Glutamatergic neuron (in vitro differentiated cells): ENCODE data around the gene PAK5. TPM values are rescaled to one million over a fixed set of nuclear protein-coding genes. Genes with fewer than 3 reads are reported as not detected.
A peak's percentile ranks its signal among the peaks of the same experiment; 100 is the strongest.

Experiments used
- DNase-seq: peaks from one replicate; pipeline ENCODE4 v3.0.0; 2022
- H3K27ac Mint-ChIP-seq: one replicate; pipeline ENCODE4 v1.8.0; 2020; ENCODE audit warnings: mild to moderate bottlenecking, mixed read lengths, inconsistent platforms; ENCODE audit not compliant: unreplicated experiment
- H3K27me3 Mint-ChIP-seq: one replicate; pipeline ENCODE4 v1.8.0; 2020; ENCODE audit warnings: mild to moderate bottlenecking, moderate library complexity, mixed read lengths, inconsistent platforms; ENCODE audit not compliant: unreplicated experiment
- H3K36me3 Mint-ChIP-seq: one replicate; pipeline ENCODE4 v1.8.0; 2020; ENCODE audit warnings: mild to moderate bottlenecking, mixed read lengths, inconsistent platforms; ENCODE audit not compliant: unreplicated experiment
- H3K4me1 Mint-ChIP-seq: one replicate; pipeline ENCODE4 v1.8.0; 2020; ENCODE audit warnings: mild to moderate bottlenecking, low read depth, mixed read lengths, inconsistent platforms; ENCODE audit not compliant: unreplicated experiment
- H3K4me3 Mint-ChIP-seq: one replicate; pipeline ENCODE4 v1.8.0; 2020; ENCODE audit warnings: mild to moderate bottlenecking, mixed read lengths, inconsistent platforms; ENCODE audit not compliant: unreplicated experiment
- H3K9me3 Mint-ChIP-seq: one replicate; pipeline ENCODE4 v1.8.0; 2020; ENCODE audit warnings: mild to moderate bottlenecking, moderate library complexity, mixed read lengths, inconsistent platforms; ENCODE audit not compliant: unreplicated experiment
- total RNA-seq: library from RNA; stranded (reverse); fragmentation: NEBNext Ultra II Directional; extraction: Animal tissue kit (Norgen Biotek cat#: 25700); gene quantifications from one replicate; pipeline ENCODE4 v1.2.1, GENCODE V29; 2021; ENCODE audit not compliant: unreplicated experiment
- TF ChIP-seq, protein P1 (sequence below): fragments of 200-600 bp; sonication (generic); IDR thresholded peaks from one replicate; pipeline ENCODE4 v1.5.0; 2021; ENCODE audit not compliant: partially characterized antibody, unreplicated experiment

The PAK5 gene
- total RNA-seq, 1 donor from 2014 or later, result 6.8 TPM

GRCh38 chr20:9508696-9509178 is 330.1 kb downstream of the PAK5 start:
- Mint-ChIP-seq H3K27me3 (peaks cover 10% of the 10 kb centered on the region), H3K27ac (no peak overlapping the region), H3K4me1 (peaks cover 3% of the 10 kb centered on the region), H3K9me3 (peaks cover 5% of the 10 kb centered on the region), H3K36me3 (no peaks in the 10 kb centered on the region), H3K4me3 (no peak overlapping the region)
- TF ChIP-seq, protein P1, sequence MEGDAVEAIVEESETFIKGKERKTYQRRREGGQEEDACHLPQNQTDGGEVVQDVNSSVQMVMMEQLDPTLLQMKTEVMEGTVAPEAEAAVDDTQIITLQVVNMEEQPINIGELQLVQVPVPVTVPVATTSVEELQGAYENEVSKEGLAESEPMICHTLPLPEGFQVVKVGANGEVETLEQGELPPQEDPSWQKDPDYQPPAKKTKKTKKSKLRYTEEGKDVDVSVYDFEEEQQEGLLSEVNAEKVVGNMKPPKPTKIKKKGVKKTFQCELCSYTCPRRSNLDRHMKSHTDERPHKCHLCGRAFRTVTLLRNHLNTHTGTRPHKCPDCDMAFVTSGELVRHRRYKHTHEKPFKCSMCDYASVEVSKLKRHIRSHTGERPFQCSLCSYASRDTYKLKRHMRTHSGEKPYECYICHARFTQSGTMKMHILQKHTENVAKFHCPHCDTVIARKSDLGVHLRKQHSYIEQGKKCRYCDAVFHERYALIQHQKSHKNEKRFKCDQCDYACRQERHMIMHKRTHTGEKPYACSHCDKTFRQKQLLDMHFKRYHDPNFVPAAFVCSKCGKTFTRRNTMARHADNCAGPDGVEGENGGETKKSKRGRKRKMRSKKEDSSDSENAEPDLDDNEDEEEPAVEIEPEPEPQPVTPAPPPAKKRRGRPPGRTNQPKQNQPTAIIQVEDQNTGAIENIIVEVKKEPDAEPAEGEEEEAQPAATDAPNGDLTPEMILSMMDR, result no peak
- peak; percentile 24 for DNase-seq

DNA sequence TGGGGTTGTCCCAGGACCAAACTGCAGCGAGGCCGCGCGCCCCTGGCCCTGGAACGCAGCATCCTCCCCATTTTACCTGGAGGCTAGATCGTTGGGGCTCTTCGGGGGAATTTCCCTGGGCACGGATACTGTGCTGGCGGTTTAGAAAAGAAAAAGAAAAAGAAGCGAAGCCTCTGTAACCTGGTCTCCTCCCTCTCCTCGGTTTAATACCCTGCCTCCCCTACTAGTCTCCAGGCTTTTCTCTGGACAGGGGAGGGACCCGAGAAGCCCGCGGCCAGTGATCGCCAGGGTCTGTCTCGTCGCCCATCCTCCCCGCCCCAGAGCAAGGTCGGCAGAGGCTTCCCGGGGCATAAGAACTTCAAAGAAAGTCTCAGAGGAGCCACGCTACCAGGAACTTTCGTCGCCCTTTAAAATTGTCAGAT is 330.6 kb downstream of the PAK5 start:
- H3K27me3 Mint-ChIP-seq, result peaks cover 10% of the 10 kb centered on the region
- DNase-seq, result peak; percentile 25
- no peak overlapping the region for H3K27ac Mint-ChIP-seq
- H3K36me3 Mint-ChIP-seq, result no peaks in the 10 kb centered on the region
- H3K4me1 Mint-ChIP-seq, result peaks cover 3% of the 10 kb centered on the region
- peak overlapping the region; percentile 65 for H3K4me3 Mint-ChIP-seq
- TF ChIP-seq, protein P1, result no peak
- H3K9me3 Mint-ChIP-seq, result peaks cover 5% of the 10 kb centered on the region

- Mint-ChIP-seq H3K27ac (no peak overlapping the region), H3K36me3 (no peaks in the 10 kb centered on the region), H3K4me1 (peaks cover 3% of the 10 kb centered on the region), H3K4me3 (peak overlapping the region; percentile 38), H3K9me3 (peaks cover 5% of the 10 kb centered on the region), H3K27me3 (peaks cover 10% of the 10 kb centered on the region)
- DNase-seq, result peak; percentile 28
- TF ChIP-seq, protein P1, result no peak
These were observed 331.2 kb downstream of the PAK5 start for GRCh38 chr20:9507544-9508239.

- peak; percentile 76 for DNase-seq
- Mint-ChIP-seq H3K4me1 (peaks cover 3% of the 10 kb centered on the region), H3K9me3 (peaks cover 5% of the 10 kb centered on the region), H3K4me3 (peak overlapping the region; percentile 65), H3K27me3 (peaks cover 10% of the 10 kb centered on the region), H3K36me3 (no peaks in the 10 kb centered on the region), H3K27ac (no peak overlapping the region)
- TF ChIP-seq, protein P1, result no peak
These were observed 331.9 kb downstream of the PAK5 start for GRCh38 chr20:9506964-9507369.

DNA sequence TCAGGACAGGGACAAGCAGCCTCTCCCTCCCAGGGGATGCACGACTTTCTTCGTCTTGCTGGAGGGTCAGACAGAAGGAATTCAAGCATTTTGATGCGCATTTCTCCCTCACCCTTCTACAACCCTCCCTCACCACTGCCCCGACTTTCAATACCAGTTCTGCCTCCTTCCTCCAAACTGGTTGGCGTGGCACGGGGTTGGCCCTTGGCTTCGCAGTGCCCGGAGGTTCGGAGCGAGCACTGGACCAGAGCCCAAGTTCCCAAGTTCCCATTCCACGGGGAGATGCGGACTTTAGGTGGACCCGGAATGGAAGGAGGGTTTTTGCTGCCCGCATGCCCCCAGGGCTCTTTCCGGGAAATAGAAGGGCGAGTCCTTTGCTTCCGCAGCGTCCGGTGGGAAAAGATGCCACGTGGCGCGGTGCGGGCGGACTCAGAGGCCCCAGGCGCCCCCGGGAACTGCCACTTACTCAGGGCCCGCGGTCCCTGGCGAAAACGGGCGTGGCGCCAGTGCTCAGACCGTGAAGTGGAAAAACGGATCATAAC is 332.5 kb downstream of the PAK5 start:
- Mint-ChIP-seq H3K27ac (no peak overlapping the region), H3K4me3 (peak overlapping the region; percentile 57), H3K27me3 (peaks cover 10% of the 10 kb centered on the region), H3K9me3 (peaks cover 5% of the 10 kb centered on the region), H3K36me3 (no peaks in the 10 kb centered on the region), H3K4me1 (peaks cover 3% of the 10 kb centered on the region)
- TF ChIP-seq, protein P1, result no peak
- peak; percentile 32 for DNase-seq
